HCT116 (cell line): ENCODE data around the gene RIC8B. TPM values are rescaled to one million over a fixed set of nuclear protein-coding genes. Genes with fewer than 3 reads are reported as not detected.

Experiments used
- ATAC-seq: fragments of 200-7000 bp; cut with Tn5 transposase; 2 replicates; pipeline ENCODE4 v1.9.1; 2020; ENCODE audit warnings: mild to moderate bottlenecking, moderate library complexity
- BruUV-seq: library from RNA; stranded (reverse); fragments of 400-500 nt; replicated peaks from 2 replicates; lab custom pipeline; 2021; lab: Mats Ljungman, UMichigan
- CTCF ChIA-PET: fragments of 300-600 bp; sonication (Branson Sonifier 250); formaldehyde crosslinking; loops from one replicate; lab custom pipeline; 2021; ENCODE audit warnings: antibody characterized with exemption; lab: Charles Lee
- POLR2A ChIA-PET: fragments of 300-600, 350-600 bp; sonication (Branson Sonifier 250); formaldehyde crosslinking; loops from one replicate; lab custom pipeline; 2021; ENCODE audit warnings: antibody characterized with exemption; lab: Charles Lee
- RAD21 ChIA-PET, 2 experiments: fragments of 300-600 bp; sonication (Branson Sonifier 250); formaldehyde crosslinking; loops; one replicate each; lab custom pipeline; 2023; ENCODE audit warnings: low total read pairs in 2 of 2; ENCODE audit not compliant: uncharacterized antibody in 2 of 2, unreplicated experiment in 2 of 2, low non-redundant PET in 1 of 2; lab: Charles Lee
- DNase-seq: peaks from one replicate; pipeline ENCODE4 v3.0.0-alpha.2; 2010; ENCODE audit warnings: low read depth, low spot score
- H2AFZ ChIP-seq: fragments of 200-600 bp; shearing (Covaris generic), sonication (generic); 2 replicates; pipeline ENCODE4 v1.6.1; 2017; ENCODE audit warnings: low read depth, mixed run types, mixed read lengths, antibody characterized with exemption, low read length; ENCODE audit not compliant: poor library complexity, severe bottlenecking
- H3K27ac ChIP-seq: 2 replicates; pipeline ENCODE4 v1.5.1; 2012; ENCODE audit warnings: low read depth, low read length
- H3K27me3 ChIP-seq: fragments of 200-600 bp; sonication (generic); 2 replicates; pipeline ENCODE4 v1.6.1; 2016; ENCODE audit warnings: mixed run types, low read length, mixed read lengths; ENCODE audit not compliant: insufficient read depth
- H3K36me3 ChIP-seq, 2 experiments: fragments of 200-500 bp in 1 of 2; fragments of 200-600 bp in 1 of 2; sonication (Bioruptor generic) in 1 of 2; sonication (generic) in 1 of 2; 2 replicates each; pipeline versions ENCODE4 v1.5.1 to v1.6.1; 2014 to 2016; ENCODE audit warnings: low read length in 2 of 2, inconsistent platforms in 1 of 2, mixed read lengths in 1 of 2, mixed run types in 1 of 2; ENCODE audit not compliant: insufficient read depth in 2 of 2, control insufficient read depth in 1 of 2
- H3K4me1 ChIP-seq, 2 experiments: fragments of 200-600 bp in 1 of 2; sonication (generic) in 1 of 2; 2 replicates each; pipeline versions ENCODE4 v1.5.1 to v1.6.1; 2012 to 2017; ENCODE audit warnings: low read length in 2 of 2, inconsistent platforms in 1 of 2, mild to moderate bottlenecking in 1 of 2, mixed read lengths in 1 of 2, mixed run types in 1 of 2, moderate library complexity in 1 of 2; ENCODE audit not compliant: insufficient read depth in 2 of 2, control insufficient read depth in 1 of 2
- H3K4me2 ChIP-seq: fragments of 200-600 bp; sonication (generic); 2 replicates; pipeline ENCODE4 v1.6.1; 2017; ENCODE audit warnings: mixed run types, low read length, mixed read lengths
- H3K4me3 ChIP-seq, 2 experiments: fragments of 200-600 bp in 1 of 2; sonication (generic) in 1 of 2; replicated peaks in 1 of 2; 2 replicates each; pipeline ENCODE4 v1.5.1; 2011 to 2016; ENCODE audit warnings: low read length in 2 of 2, control low read depth in 1 of 2, low read depth in 1 of 2, mild to moderate bottlenecking in 1 of 2, mixed read lengths in 1 of 2, mixed run types in 1 of 2
- H3K79me2 ChIP-seq: fragments of 200-600 bp; sonication (generic); 2 replicates; pipeline ENCODE4 v1.6.1; 2017; ENCODE audit warnings: mild to moderate bottlenecking, mixed run types, low read length, moderate library complexity, mixed read lengths; ENCODE audit not compliant: insufficient read depth
- H3K9ac ChIP-seq: fragments of 200-600 bp; sonication (generic); 2 replicates; pipeline ENCODE4 v1.6.1; 2016; ENCODE audit warnings: low read length, mixed read lengths
- H3K9me2 ChIP-seq: fragments of 200-600 bp; sonication (generic), shearing (Covaris generic); 2 replicates; pipeline ENCODE4 v1.6.1; 2017; ENCODE audit warnings: mixed run types, mild to moderate bottlenecking, moderate library complexity; ENCODE audit not compliant: insufficient read depth
- H3K9me3 ChIP-seq, 2 experiments: fragments of 200-500 bp in 1 of 2; fragments of 200-600 bp in 1 of 2; sonication (Bioruptor generic) in 1 of 2; sonication (generic) in 1 of 2; 2 replicates each; pipeline ENCODE4 v1.6.1; 2014 to 2017; ENCODE audit warnings: low read length in 2 of 2, mixed read lengths in 2 of 2, inconsistent platforms in 1 of 2, low read depth in 1 of 2, mild to moderate bottlenecking in 1 of 2, mixed run types in 1 of 2, moderate library complexity in 1 of 2; ENCODE audit not compliant: control insufficient read depth in 1 of 2, insufficient read depth in 1 of 2
- H4K20me1 ChIP-seq: fragments of 200-600 bp; sonication (generic), shearing (Covaris generic); 2 replicates; pipeline ENCODE4 v1.6.1; 2017; ENCODE audit warnings: mixed run types, mild to moderate bottlenecking, moderate library complexity; ENCODE audit not compliant: insufficient read depth
- CBX3 ChIP-seq: IDR thresholded peaks from 2 replicates; pipeline ENCODE4 v1.6.1; 2012; ENCODE audit warnings: low read depth
- CEBPB ChIP-seq: IDR thresholded peaks from 2 replicates; pipeline ENCODE4 v1.6.1; 2012; ENCODE audit warnings: low read depth
- EGR1 ChIP-seq: IDR thresholded peaks from 2 replicates; pipeline ENCODE4 v1.6.1; 2012; ENCODE audit warnings: low read depth
- EZH2 ChIP-seq: fragments of 200-600 bp; sonication (generic); IDR thresholded peaks from 2 replicates; pipeline ENCODE4 v1.6.1; 2017; ENCODE audit warnings: antibody characterized with exemption, mixed run types
- EZH2phosphoT487 ChIP-seq: fragments of 200-600 bp; IDR thresholded peaks from 2 replicates; pipeline ENCODE4 v1.6.1; 2018; ENCODE audit warnings: antibody characterized with exemption, borderline replicate concordance
- FOSL1 ChIP-seq: IDR thresholded peaks from 2 replicates; pipeline ENCODE4 v1.6.1; 2012; ENCODE audit warnings: low read depth
- POLR2A ChIP-seq: IDR thresholded peaks from 2 replicates; pipeline ENCODE4 v1.7.0; 2011; ENCODE audit warnings: borderline replicate concordance; ENCODE audit not compliant: insufficient read depth, insufficient read length; ENCODE audit errors: extremely low read depth
- RAD21 ChIP-seq: IDR thresholded peaks from 2 replicates; pipeline ENCODE4 v1.6.1; 2012; ENCODE audit warnings: low read depth, mild to moderate bottlenecking
- SIN3A ChIP-seq: IDR thresholded peaks from 2 replicates; pipeline ENCODE4 v1.6.1; 2012; ENCODE audit warnings: low read depth
- SRF ChIP-seq: IDR thresholded peaks from 2 replicates; pipeline ENCODE4 v1.6.1; 2012; ENCODE audit warnings: low read depth
- TCF7L2 ChIP-seq: IDR thresholded peaks from 2 replicates; pipeline ENCODE4 v1.7.0; 2011; ENCODE audit warnings: borderline replicate concordance, inconsistent platforms; ENCODE audit not compliant: insufficient read depth, insufficient read length; ENCODE audit errors: extremely low read depth
- YY1 ChIP-seq: IDR thresholded peaks from 2 replicates; pipeline ENCODE4 v1.6.1; 2011; ENCODE audit warnings: low read length, low read depth, moderate library complexity, mild to moderate bottlenecking; ENCODE audit not compliant: insufficient replicate concordance; ENCODE audit errors: extremely low read depth
- ZFX ChIP-seq: fragments of 450-650 bp; IDR thresholded peaks from 2 replicates; pipeline ENCODE4 v1.6.1; 2017
- ZNF274 ChIP-seq: fragments of 200-500 bp; sonication (Bioruptor generic); IDR thresholded peaks from 2 replicates; pipeline ENCODE4 v1.6.1; 2014; ENCODE audit warnings: mild to moderate bottlenecking, low read depth, low read length, inconsistent platforms
- intact Hi-C: fragments of 100-400 bp; cut with micrococcal nuclease; formaldehyde crosslinking; loops from 2 replicates; pipeline ENCODE4 v1.10.0; 2022
- total RNA-seq: library from RNA; stranded (reverse); gene quantifications from one replicate; pipeline ENCODE4 v1.2.1, GENCODE V29; 2021; ENCODE audit not compliant: unreplicated experiment
- TF ChIP-seq, protein P1 (sequence below), 3 experiments: fragments of 200-600 bp in 1 of 3; sonication (generic) in 1 of 3; IDR thresholded peaks in 2 of 3; conservative IDR thresholded peaks in 1 of 3; 2 replicates each; pipeline ENCODE4 v1.5.1; 2012 to 2017; ENCODE audit warnings: low read depth in 2 of 3, low read length in 2 of 3, antibody characterized with exemption in 1 of 3, borderline replicate concordance in 1 of 3, control low read depth in 1 of 3, mild to moderate bottlenecking in 1 of 3, mixed read lengths in 1 of 3, mixed run types in 1 of 3, moderate library complexity in 1 of 3; ENCODE audit not compliant: insufficient read depth in 1 of 3
- TF ChIP-seq, protein P2 (sequence below): IDR thresholded peaks from 2 replicates; pipeline ENCODE4 v1.6.1; 2011; ENCODE audit warnings: mild to moderate bottlenecking, low read length, moderate library complexity; ENCODE audit not compliant: insufficient replicate concordance; ENCODE audit errors: extremely low read depth
- TF ChIP-seq, protein P3 (sequence below): IDR thresholded peaks from 2 replicates; pipeline ENCODE4 v1.6.1; 2012
- TF ChIP-seq, protein P4 (sequence below): IDR thresholded peaks from 2 replicates; pipeline ENCODE4 v1.6.1; 2012; ENCODE audit warnings: low read depth
- TF ChIP-seq, protein P5 (sequence below): IDR thresholded peaks from 2 replicates; pipeline ENCODE4 v1.6.1; 2012

Gene RIC8B
- total RNA-seq, 1 experiment from 2014 or later: 16.7 TPM

DNA sequence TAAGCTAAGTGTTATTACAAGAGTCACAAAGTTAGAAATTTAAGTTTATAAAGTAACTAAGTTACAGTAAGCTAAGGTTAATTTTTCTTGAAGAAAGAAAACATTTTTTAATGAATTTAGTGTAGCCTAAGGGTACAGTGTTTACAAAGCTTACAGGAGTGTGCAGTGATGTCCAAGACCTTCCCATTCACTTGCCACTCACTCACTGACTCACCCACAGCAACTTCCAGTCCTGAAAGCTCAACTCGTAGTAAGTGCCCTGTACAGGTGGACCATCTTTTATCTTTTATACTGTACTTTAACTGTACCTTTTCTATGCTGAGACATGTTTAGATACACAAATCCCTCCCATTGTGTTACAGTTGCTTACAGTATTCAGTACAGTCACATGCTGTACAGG is 120.3 kb downstream of the RIC8B start:
- POLR2A ChIA-PET: no interaction called here
- Histone ChIP-seq H3K9me2 (no peaks in the 10 kb centered on the region), H3K27ac (no peak overlapping the region), H3K4me2 (no peak overlapping the region), H3K4me3 (no peak overlapping the region), H4K20me1 (no peaks in the 10 kb centered on the region), H2AFZ (no peak overlapping the region), H3K9ac (no peak overlapping the region), H3K79me2 (no peaks in the 10 kb centered on the region), H3K27me3 (no peaks in the 10 kb centered on the region), H3K4me1 (no peaks in the 10 kb centered on the region), H3K36me3 (no peaks in the 10 kb centered on the region), H3K9me3 (no peaks in the 10 kb centered on the region)
- ATAC-seq (no peak), DNase-seq (no peak)
- no TSS peak for BruUV-seq
- CTCF ChIA-PET: no interaction called here
- TF ChIP-seq ZNF274 (no peak), SIN3A (no peak), ZFX (no peak), SRF (no peak), CEBPB (no peak), RAD21 (no peak), FOSL1 (no peak), TCF7L2 (no peak), EZH2 (no peak), EGR1 (no peak), EZH2phosphoT487 (no peak), CBX3 (no peak), YY1 (no peak), POLR2A (no peak)
- TF ChIP-seq, protein P1, sequence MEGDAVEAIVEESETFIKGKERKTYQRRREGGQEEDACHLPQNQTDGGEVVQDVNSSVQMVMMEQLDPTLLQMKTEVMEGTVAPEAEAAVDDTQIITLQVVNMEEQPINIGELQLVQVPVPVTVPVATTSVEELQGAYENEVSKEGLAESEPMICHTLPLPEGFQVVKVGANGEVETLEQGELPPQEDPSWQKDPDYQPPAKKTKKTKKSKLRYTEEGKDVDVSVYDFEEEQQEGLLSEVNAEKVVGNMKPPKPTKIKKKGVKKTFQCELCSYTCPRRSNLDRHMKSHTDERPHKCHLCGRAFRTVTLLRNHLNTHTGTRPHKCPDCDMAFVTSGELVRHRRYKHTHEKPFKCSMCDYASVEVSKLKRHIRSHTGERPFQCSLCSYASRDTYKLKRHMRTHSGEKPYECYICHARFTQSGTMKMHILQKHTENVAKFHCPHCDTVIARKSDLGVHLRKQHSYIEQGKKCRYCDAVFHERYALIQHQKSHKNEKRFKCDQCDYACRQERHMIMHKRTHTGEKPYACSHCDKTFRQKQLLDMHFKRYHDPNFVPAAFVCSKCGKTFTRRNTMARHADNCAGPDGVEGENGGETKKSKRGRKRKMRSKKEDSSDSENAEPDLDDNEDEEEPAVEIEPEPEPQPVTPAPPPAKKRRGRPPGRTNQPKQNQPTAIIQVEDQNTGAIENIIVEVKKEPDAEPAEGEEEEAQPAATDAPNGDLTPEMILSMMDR (IDR thresholded peaks at IDR 0.05 in 2 of 3, conservative IDR thresholded peaks at IDR 0.05 in 1 of 3; ENCODE audit: borderline replicate concordance in 1 of 3, insufficient read depth in 1 of 3, low read depth in 2 of 3, low read length in 2 of 3): no peak
- TF ChIP-seq, protein P2, sequence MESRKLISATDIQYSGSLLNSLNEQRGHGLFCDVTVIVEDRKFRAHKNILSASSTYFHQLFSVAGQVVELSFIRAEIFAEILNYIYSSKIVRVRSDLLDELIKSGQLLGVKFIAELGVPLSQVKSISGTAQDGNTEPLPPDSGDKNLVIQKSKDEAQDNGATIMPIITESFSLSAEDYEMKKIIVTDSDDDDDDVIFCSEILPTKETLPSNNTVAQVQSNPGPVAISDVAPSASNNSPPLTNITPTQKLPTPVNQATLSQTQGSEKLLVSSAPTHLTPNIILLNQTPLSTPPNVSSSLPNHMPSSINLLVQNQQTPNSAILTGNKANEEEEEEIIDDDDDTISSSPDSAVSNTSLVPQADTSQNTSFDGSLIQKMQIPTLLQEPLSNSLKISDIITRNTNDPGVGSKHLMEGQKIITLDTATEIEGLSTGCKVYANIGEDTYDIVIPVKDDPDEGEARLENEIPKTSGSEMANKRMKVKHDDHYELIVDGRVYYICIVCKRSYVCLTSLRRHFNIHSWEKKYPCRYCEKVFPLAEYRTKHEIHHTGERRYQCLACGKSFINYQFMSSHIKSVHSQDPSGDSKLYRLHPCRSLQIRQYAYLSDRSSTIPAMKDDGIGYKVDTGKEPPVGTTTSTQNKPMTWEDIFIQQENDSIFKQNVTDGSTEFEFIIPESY: no peak
- TF ChIP-seq, protein P3, sequence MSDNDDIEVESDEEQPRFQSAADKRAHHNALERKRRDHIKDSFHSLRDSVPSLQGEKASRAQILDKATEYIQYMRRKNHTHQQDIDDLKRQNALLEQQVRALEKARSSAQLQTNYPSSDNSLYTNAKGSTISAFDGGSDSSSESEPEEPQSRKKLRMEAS: no peak
- TF ChIP-seq, protein P4, sequence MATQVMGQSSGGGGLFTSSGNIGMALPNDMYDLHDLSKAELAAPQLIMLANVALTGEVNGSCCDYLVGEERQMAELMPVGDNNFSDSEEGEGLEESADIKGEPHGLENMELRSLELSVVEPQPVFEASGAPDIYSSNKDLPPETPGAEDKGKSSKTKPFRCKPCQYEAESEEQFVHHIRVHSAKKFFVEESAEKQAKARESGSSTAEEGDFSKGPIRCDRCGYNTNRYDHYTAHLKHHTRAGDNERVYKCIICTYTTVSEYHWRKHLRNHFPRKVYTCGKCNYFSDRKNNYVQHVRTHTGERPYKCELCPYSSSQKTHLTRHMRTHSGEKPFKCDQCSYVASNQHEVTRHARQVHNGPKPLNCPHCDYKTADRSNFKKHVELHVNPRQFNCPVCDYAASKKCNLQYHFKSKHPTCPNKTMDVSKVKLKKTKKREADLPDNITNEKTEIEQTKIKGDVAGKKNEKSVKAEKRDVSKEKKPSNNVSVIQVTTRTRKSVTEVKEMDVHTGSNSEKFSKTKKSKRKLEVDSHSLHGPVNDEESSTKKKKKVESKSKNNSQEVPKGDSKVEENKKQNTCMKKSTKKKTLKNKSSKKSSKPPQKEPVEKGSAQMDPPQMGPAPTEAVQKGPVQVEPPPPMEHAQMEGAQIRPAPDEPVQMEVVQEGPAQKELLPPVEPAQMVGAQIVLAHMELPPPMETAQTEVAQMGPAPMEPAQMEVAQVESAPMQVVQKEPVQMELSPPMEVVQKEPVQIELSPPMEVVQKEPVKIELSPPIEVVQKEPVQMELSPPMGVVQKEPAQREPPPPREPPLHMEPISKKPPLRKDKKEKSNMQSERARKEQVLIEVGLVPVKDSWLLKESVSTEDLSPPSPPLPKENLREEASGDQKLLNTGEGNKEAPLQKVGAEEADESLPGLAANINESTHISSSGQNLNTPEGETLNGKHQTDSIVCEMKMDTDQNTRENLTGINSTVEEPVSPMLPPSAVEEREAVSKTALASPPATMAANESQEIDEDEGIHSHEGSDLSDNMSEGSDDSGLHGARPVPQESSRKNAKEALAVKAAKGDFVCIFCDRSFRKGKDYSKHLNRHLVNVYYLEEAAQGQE: no peak
- TF ChIP-seq, protein P5, sequence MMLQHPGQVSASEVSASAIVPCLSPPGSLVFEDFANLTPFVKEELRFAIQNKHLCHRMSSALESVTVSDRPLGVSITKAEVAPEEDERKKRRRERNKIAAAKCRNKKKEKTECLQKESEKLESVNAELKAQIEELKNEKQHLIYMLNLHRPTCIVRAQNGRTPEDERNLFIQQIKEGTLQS: no peak
- RAD21 ChIA-PET: no interaction called here
- intact Hi-C loops: no loop called here
